ENCODE measurements around the gene C1QC.
"Not testable (repeated sequence)": the region's sequence is repeated elsewhere in the genome, so short reads cannot be mapped to it uniquely, and the experiment has no call there.

The C1QC gene

DNA sequence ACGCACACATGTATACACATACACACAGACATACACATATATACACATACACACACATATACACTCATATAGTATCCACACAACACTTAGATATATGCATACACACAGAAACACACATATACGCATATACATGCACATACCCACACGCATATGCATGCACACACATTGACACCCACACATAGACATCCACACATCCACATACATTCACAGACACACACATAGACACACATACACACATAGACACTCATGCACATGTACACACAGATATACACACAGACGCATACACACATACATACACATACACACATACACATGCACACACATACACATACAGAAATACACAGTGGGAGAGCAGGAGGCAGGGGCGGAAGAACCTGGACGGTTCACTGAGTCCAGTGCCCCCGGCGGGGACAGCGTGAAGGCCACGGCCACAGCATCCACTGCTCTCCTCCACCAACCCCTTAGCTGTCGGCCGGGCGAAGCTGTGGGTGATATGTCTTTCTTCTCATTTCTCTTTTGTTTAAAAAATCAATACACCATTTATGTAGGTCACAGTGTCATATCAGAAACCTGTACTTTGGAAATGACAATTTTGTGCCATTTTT, 6.8 kb downstream of the C1QC start:
- DNase-seq (ENCODE audit: low read depth, low spot score), result no peak

DNA sequence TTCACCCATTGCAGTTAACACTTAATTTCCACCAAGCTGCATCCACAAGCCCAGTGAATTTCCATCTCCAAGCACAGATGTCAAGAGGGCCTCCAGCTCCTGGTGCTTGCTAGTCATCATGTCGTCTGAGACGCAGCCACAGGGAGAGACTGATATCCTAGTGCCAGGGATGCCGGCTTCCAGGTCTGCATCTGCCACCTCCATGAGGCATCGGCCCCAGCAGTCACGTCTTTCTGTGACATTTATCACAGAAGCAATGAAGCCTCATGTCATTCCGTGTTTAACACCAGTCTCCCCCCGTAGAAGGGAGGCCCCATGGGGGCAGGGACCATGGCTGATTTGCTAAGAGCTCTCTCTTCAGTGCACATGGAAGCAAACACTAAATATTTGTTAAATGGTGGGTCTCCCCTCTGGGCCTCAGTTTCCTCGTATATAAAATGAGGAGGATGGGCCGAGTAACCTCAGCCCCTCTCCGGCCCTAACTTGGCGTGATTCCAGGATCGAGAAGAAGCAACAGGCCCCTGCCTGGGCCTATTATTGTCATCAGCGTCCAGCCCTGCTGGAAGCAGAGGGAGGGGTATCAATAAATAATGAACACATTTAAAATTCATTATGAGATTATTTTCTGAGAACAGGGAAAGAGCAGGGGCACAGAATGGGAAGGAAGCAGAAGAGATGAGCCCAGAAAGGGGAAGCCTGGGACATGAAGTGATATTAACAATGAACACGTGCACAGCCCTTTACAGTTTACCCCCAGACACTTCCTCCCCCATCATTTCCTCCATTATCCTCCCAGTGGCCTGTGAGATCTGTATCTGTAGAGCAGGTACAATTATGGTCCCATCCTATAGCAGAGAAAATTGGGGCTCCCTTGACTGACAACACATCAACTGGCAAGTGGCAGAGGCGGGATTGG, 8.8 kb downstream of the C1QC start:
- no peak for DNase-seq (ENCODE audit: low read depth, low spot score)

GRCh38 chr1:22652881-22653316, 9.5 kb downstream of the C1QC start, which contains the start of gene C1QB:
TSS of gene C1QB (plus strand) at chr1:22653236. CDS start at chr1:22659463, 6,227 bp downstream.
- no peak for DNase-seq (ENCODE audit: low read depth, low spot score)

- DNase-seq (ENCODE audit: low read depth, low spot score), result no peak
These were observed 11.3 kb downstream of the C1QC start for GRCh38 chr1:22654692-22655091.

GRCh38 chr1:22658385-22659163, 15.1 kb downstream of the C1QC start:
- no peak for DNase-seq (ENCODE audit: low read depth, low spot score)

GRCh38 chr1:22660716-22661241, 17.3 kb downstream of the C1QC start:
- DNase-seq (ENCODE audit: low read depth, low spot score), result no peak

GRCh38 chr1:22661880-22662279, 18.4 kb downstream of the C1QC start:
- no peak for DNase-seq (ENCODE audit: low read depth, low spot score)

GRCh38 chr1:22662318-22662717, 18.9 kb downstream of the C1QC start:
- DNase-seq (ENCODE audit: low read depth, low spot score), result no peak

DNA sequence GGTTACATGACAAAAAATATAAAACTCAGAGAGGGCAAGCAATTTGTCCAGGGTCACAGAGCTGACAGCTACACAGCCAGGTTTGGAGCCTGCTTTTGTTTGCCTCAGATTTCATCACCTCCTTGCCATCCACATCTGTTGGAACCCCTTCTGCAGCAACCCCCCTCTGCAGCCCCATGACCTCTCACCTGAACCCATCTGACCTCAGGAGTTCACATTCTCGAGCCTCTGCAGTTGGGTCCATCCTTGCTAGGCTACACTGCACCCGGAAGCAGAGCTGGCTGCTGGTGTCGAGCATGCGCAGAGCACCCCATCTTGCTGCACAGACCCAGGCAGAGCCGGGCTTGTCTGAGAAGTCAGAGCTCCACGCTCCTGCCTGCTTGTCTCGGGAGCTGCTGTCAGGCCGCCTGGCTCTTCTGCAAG, 19.6 kb downstream of the C1QC start:
- no peak for DNase-seq (ENCODE audit: low read depth, low spot score)

DNA sequence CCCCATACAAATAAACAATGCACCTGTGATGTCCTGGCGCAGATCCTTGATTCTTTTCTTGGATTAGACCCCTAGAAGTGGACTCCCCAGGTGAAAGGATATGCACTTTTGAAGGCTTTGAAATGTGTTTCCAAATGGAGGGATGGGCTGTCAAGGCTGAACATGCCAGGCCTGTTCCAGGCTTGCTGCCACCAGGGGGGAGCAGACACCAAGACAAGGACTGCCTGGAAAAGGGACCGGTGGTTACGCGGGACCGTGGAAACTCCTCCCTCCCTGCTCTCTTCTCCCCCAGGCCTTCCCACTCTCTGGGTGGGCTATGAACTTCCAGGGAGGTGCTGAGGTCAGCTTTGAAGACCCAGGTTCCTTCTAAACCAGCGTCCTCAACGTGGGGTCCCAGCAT, 22.3 kb downstream of the C1QC start:
- DNase-seq (ENCODE audit: low read depth, low spot score), result no peak

GRCh38 chr1:22666412-22666811, 23.0 kb downstream of the C1QC start:
- DNase-seq (ENCODE audit: low read depth, low spot score), result no peak

DNA sequence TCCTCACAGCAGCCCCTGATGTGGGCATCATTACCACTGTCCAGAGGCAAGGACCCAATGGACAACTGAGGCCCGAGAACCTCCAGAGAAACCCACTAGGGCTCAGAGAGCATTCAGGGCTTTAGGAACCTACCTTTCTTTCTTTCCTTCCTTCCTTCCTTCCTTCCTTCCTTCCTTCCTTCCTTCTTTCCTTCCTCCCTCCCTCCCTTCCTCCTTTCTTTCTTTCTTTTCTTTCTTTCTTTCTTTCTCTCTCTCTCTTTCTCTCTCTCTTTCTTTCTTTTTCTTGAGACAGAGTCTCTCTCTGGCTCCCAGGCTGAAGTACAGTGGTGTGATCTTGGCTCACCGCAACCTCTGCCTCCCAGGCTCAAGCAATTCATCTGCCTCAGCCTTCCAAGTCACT, 25.4 kb downstream of the C1QC start:
- not testable (repeated sequence) for DNase-seq (ENCODE audit: low read depth, low spot score)

- no peak for DNase-seq (ENCODE audit: low read depth, low spot score)
These were observed 27.0 kb downstream of the C1QC start for GRCh38 chr1:22670352-22670975.

GRCh38 chr1:22671999-22672398, 28.6 kb downstream of the C1QC start:
- DNase-seq (ENCODE audit: low read depth, low spot score), result no peak

DNA sequence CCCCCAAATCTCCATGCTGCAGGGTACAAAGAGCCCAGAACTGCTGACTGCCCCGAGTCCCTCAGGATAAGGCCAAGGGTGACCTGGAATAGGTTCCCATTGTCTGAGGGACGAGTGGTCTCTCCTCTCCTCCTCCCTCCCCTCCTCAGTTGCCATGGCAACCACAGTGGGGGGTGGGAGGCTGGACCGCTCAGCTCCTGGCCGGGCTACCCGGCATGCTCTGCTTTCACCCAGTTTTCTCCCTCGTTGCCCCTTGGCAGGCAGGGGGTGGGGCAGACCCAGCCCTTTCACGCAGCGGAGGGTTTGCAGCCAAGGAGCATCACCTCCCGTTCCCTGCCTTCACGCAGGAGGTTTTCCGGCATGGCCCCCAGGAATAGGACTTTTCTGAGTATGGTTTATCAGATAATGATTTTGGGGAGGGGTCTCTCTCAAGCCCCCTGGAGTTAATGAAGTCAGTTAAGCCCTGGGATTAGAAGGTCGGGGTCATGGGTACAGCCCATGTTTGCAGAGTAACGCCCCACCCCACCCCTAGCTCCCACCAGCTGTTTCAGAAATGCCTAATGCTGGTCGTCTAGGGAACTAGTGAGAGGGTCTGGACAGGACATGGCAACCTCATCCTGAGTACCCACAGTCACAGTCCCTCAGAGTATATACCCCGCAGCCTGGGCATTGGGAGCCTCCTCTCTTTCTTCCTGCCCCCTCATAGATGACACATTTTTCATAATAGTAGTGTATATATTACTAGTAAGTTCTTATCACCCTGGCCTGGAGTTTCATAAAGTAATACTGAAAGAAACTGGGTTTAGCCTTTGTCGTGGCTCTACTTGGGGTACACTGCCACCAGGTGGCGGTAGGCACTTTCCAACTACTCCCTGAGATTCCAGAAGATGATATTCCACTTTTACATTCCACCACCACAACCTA, 30.3 kb downstream of the C1QC start:
- DNase-seq (ENCODE audit: low read depth, low spot score), result no peak

DNA sequence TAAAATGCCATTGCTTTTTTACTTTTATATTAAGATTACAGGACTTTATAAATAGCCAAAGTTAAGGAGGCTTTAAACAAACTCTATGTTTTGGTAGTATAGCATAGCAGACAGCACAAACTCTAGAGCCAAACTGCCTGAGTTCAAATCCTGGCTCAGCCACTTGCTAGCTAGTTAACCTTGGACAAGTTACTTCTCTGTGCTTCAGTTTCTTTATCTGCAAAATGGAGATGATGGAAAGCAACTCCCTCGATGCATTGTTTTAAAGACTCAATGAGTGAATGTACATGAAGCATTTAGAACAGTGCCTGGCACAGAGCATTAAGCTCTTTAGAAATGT, 30.9 kb downstream of the C1QC start:
- no peak for DNase-seq (ENCODE audit: low read depth, low spot score)

DNA sequence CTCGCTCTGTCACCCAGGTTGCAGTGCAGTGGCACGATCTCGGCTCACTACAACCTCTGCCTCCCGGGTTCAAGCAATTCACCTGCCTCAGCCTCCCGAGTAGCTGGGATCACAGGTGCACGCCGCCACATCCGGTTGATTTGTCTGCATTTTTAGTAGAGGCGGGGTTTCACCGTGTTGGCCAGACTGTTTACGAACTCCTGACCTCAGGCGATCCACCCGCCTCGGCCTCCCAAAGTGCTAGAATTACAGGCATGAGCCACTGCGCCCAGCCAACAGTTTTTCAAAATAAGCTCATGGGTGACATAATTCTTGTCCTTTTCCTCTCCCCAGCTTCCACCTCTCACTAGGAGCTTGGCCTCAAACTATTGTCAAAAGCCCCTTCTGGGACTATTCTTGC, 32.7 kb downstream of the C1QC start:
- not testable (repeated sequence) for DNase-seq (ENCODE audit: low read depth, low spot score)

- no peak for DNase-seq (ENCODE audit: low read depth, low spot score)
These were observed 33.6 kb downstream of the C1QC start for GRCh38 chr1:22676916-22677583.

- DNase-seq (ENCODE audit: low read depth, low spot score), result no peak
These were observed 34.8 kb downstream of the C1QC start for GRCh38 chr1:22677931-22678896.

Data from activated naive CD8-positive, alpha-beta T cell treated with anti-CD3 and anti-CD28 coated beads, Interleukin-2, amount 50 U/mL, for 16 hours (primary cell).